ENCODE measurements around the gene CELSR3. TPM values are rescaled to one million over a fixed set of nuclear protein-coding genes. Genes with fewer than 3 reads are reported as not detected.

Gene CELSR3
- total and polyA plus RNA-seq, 2 of the 4 experiments (the other 2 are of a cell fraction) = 0.18 to 0.63 TPM

GRCh38 chr3:48636149-48636655, 26.5 kb downstream of the CELSR3 start:
- peaks cover 30% of the 10 kb centered on the region for H3K36me3 ChIP-seq (ENCODE audit: control insufficient read depth, insufficient read depth, low read length)
- no peaks in the 10 kb centered on the region for H3K9me3 ChIP-seq (ENCODE audit: control insufficient read depth, insufficient read depth, low read length)
- peak overlapping the region; percentile 83 for H3K4me3 ChIP-seq (ENCODE audit: insufficient read depth, low read depth, low read length)
- ATAC-seq (ENCODE audit: low read depth) (no peak), DNase-seq (no peak)
- peaks cover 42 to 56% of the 10 kb centered on the region in 2 experiments; a peak in 3 of 4 replicates for H3K79me1 ChIP-seq (ENCODE audit: low read depth in 1 of 2, low read length in 2 of 2)
- POLR2A ChIA-PET (ENCODE audit: unreplicated experiment) = interaction anchor here (0.6 kb wide), 1 partner anchor 100 kb away, joined by 3 read pairs; no protein-coding TSS in a partner anchor
- peak overlapping the region; percentile 73 for H3K4ac ChIP-seq (ENCODE audit: low read depth, low read length)
- peaks cover 36% of the 10 kb centered on the region for H4K20me1 ChIP-seq (ENCODE audit: insufficient read depth, low read length)
- dilution Hi-C loops (cut with HindIII; ENCODE audit: low sequenced_read_pairs, unreplicated experiment) = no loop called here
- peaks cover 18% of the 10 kb centered on the region for H3K4me1 ChIP-seq (ENCODE audit: control insufficient read depth, insufficient read depth, low read length)
- peak overlapping the region; percentile 92 for H3K14ac ChIP-seq (replicated peaks; ENCODE audit: low read depth, low read length)
- H2AFZ ChIP-seq (replicated peaks; ENCODE audit: low read length, poor library complexity) = peak overlapping the region; percentile 100
- peak overlapping the region; percentile 90 for H4K91ac ChIP-seq (ENCODE audit: insufficient read depth, low read depth, low read length)
- peak overlapping the region; percentile 87 for H2AK5ac ChIP-seq (ENCODE audit: low read depth, low read length)
- BruUV-seq (replicated peaks) = no TSS peak
- TF ChIP-seq FOS (IDR thresholded peaks at IDR 0.05; ENCODE audit: low read depth, low read length) (no peak), BHLHE40 (IDR thresholded peaks at IDR 0.05; ENCODE audit: low read depth, low read length) (no peak)
- peak overlapping the region; percentile 5; the same call in 1 of the 2 replicates for H3K18ac ChIP-seq (ENCODE audit: low read depth, low read length)
- peak overlapping the region; percentile 74 for H2BK120ac ChIP-seq (ENCODE audit: low read depth, low read length)
- H3K23ac ChIP-seq (ENCODE audit: low read depth, low read length) = peak overlapping the region; percentile 66
- H3K27me3 ChIP-seq (ENCODE audit: control insufficient read depth, insufficient read depth, low read length) = no peaks in the 10 kb centered on the region
- H3K4me2 ChIP-seq (ENCODE audit: low read depth, low read length) = peak overlapping the region; percentile 81
- H2BK5ac ChIP-seq (ENCODE audit: low read depth, low read length, poor library complexity, severe bottlenecking) = peak overlapping the region; percentile 71
- H3K56ac ChIP-seq (ENCODE audit: extremely low read depth, insufficient read depth, low read length) = peak overlapping the region; percentile 39; the same call in 1 of the 2 replicates
- in situ Hi-C loops (cut with MboI; ENCODE audit: low sequenced_read_pairs) = no loop called here
- H3K9ac ChIP-seq (ENCODE audit: low read depth, low read length) = peak overlapping the region; percentile 59
- peak overlapping the region; percentile 14; the same call in 1 of the 2 replicates for H4K5ac ChIP-seq (ENCODE audit: low read depth, low read length)
- peak overlapping the region; percentile 61; the same call in 1 of the 3 replicates for H2BK15ac ChIP-seq (ENCODE audit: low read depth, low read length)
- CTCF ChIA-PET = interaction anchor here (0.6 to 2.2 kb wide), 12 partner anchors 10 to 196 kb away, joined by 3 to 6 read pairs (median 3); partner anchors contain the start of genes CCDC51, CELSR3, PFKFB4 and TMA7
- peaks cover 8% of the 10 kb centered on the region for H3K9me1 ChIP-seq (ENCODE audit: insufficient read depth, low read length)
- H2BK20ac ChIP-seq (ENCODE audit: low read depth, low read length) = 0 out of 2 replicates have a peak overlapping the region, but pooled peaks have one; percentile 23
- peak overlapping the region; percentile 99 for H2AK9ac ChIP-seq (replicated peaks; ENCODE audit: low read depth, low read length, poor library complexity)
- peak overlapping the region; percentile 71 to 82 for H4K8ac ChIP-seq (ENCODE audit: low read depth in 2 of 2, low read length in 2 of 2)
- WGBS, 2 experiments (ENCODE audit: extremely low coverage in 2 of 2, insufficient read length in 1 of 2) = no CpG with 5 or more reads among the region's 10 CpGs
- peak overlapping the region; percentile 77 for H3K27ac ChIP-seq (ENCODE audit: insufficient read depth, low read length)
- intact Hi-C loops (cut with micrococcal nuclease) = loop anchor here (10.0 kb wide), 1 partner anchor 191 kb away; the partner anchor contains the start of genes ATRIP, CCDC51 and TMA7
